CD4-positive, alpha-beta T cell treated with Interleukin-17A for 1 hour (primary cell): ENCODE results near the gene ROBO1.

Experiments used
- DNase-seq: peaks from one replicate; pipeline ENCODE4 v3.0.0-alpha.2; 2020

Gene ROBO1

DNA sequence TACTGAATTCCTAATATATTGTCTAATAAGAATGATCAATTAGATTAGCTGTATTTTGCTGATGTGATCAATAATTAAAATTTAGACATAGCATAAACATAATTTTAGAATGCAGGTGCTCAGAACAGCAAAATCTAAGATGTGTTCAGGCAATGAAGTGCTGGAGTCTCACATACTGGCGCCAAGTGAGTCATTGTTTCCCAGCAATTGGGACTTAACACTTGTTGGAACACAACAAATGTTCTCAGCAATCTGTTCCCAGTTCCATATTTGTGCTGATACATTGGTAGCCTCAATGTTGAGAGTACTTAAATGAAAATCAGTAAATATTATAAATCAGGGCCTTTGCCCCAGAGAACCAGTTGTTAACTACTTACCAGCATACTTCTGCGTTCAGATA is 619.0 kb downstream of the ROBO1 start:
- DNase-seq, result no peak

- no peak for DNase-seq
Measured at GRCh38 chr3:79146024-79146423, 621.8 kb downstream of the ROBO1 start.

DNA sequence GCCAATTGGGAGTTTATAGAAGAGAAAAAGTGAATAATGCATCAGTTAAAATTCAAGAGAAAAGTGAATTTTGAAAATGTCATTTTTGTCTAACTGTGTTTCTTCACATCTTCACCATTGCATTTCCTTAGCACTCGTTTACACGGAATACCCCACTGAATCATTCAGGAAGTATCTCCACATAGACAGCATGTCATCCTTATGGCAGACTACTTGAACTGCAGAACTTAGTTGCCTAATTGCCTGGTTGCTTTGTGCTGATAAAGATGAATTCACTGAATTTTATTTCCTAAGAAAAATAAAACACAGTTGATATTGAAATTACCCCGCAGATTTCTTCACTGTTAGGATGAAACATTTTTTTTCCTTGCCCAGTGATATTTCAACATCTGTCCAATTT is 627.1 kb downstream of the ROBO1 start:
- no peak for DNase-seq

DNA sequence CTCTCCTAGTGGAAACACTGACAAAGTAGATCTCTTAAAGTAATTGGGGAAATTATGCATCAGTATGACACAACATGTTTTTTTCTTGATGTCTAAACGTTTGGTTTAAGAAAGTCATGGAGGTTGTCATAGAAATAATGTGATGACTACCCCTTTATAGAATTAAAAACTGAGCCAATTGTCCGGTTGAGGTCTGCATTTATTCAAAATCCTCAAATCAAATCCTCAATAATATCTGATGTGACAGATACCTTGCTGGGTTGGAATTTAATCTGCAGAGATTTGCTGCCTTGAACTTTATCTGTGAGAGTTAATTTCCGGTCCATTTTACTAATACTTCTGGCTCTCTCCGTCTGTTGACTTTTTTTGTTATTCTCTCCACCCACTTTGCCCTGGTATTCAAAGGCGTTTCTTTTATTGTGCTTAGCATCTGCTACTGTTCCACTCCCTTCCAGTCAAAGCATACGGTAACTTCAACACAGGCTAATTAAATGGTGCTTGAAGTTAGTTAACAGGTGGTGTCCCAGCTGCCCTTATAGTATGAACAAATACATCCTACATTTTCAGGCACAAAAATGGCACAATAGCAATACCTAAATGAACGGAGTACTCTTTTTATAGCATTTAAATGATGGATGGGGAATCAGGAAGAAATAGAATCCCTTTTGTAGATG is 628.3 kb downstream of the ROBO1 start:
- DNase-seq, result no peak

GRCh38 chr3:79125313-79125984 is 642.3 kb downstream of the ROBO1 start:
- DNase-seq, result no peak

DNA sequence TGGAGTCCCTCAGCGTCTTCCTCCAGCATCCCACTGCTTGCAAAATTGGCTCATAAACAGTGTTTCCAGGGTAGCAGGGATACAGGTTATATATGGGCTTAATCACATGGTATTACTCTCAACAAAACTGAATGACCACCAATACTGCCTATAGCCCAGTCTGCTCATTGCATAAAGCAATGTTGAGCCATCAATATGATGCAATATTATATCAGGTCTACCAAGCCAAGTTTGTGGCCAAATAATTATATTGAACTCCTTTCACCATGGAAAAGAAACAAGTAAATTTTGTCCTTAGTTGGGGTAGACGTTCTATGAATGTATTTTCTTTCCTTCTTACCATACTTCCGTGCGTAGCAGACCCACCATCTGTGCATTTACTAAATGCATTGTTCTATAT is 652.3 kb downstream of the ROBO1 start:
- DNase-seq, result no peak

DNA sequence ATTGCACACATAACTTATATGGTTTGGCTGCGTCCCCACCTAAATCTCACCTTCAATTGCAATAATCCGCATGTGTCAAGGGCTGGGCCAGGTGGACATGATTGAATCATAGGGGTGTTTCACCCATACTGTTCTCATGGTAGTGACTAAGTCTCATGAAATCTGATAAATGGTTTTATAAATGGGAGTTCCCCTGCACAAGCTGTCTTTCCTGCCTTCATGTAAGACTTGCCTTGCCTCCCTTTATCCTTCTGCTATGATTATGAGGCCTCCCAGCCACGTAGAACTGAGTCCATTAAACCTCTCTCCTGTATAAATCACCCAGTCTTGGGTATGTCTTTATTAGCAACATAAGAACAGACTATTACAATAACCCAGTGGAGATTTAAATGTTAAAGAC is 653.9 kb downstream of the ROBO1 start:
- no peak for DNase-seq

DNA sequence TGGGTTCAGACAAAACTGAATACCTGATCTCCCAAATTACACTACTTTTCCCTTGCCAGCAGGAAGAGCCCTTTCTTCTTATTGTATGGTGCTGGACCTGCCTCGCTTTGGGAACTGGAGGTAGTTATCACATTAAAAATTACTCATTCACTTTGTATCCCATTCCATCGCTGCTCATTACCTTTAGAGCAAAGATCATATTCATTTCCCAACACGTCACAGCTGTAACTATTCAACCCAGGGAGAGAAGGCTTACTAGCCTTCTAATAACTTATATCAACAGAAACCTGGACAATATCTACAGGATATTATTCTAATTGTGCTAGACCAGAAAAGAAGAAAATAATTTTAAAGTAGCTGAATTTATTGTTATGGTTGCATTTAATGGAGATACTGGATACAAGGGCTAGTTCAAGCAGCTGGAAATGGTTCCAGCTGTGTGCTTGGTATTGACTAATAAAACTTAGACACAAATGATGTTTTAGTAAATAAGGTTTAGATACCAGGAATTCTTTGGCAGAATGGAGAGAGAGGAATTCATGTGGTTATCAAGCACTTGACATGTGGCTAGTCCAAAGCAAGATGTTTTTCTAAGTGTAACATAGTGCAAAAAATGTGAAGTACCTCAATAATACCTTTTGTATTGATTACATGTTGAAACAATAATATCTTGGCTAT is 656.3 kb downstream of the ROBO1 start:
- DNase-seq, result no peak

- no peak for DNase-seq
Measured at GRCh38 chr3:79109754-79110153, 658.0 kb downstream of the ROBO1 start.

GRCh38 chr3:79103307-79103706 is 664.5 kb downstream of the ROBO1 start:
- DNase-seq, result no peak

DNA sequence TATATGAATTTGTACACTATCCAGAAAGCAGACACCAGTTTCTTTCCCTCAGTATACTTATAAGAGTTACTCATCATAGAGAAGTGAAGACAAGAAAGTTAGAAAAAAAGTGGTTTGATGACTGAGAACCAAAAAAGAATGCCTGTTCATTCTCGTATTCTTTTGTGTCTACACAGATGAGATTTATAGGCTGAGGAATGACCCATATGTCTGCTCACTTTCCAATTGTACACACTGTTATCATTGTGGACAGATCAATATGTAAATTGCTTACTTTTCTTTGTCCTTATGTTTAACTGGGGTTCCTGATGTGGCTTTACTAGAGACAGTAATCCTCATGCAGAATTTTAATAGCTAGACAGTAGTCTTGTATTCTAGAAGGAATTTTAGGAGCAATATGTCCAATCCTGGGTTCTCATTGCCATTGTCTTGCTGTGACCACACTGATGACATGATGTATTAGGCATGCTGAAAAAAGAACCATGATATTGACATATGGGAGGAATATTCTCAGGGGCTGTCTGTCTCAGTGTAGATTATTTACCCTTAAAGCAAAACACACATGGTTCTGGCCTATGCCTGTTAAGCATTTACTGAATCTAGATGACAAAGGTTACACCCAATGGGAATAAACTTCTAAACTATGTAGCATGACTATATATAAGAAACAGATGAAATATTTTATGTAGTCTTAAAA is 669.7 kb downstream of the ROBO1 start:
- DNase-seq, result no peak

- DNase-seq, result no peak
Measured at GRCh38 chr3:79094654-79095053, 673.1 kb downstream of the ROBO1 start.

DNA sequence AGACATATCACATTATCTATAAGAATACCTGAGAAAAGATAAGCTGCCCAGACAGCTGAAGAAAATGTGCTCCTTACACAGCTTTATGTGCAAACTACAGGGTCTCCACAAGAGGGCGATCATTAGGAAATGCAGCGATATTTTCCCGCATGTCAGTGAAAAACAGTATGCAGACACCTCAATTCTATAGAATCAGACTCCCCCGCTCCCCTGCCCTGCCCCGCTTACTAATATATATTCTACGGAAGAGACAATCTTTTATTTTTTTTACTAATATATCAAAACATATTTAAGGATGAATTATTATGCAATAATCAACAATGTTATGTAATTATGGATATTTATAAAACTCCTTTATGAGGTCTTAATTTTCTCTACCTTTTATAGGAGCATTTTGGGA is 681.3 kb downstream of the ROBO1 start:
- no peak for DNase-seq

DNA sequence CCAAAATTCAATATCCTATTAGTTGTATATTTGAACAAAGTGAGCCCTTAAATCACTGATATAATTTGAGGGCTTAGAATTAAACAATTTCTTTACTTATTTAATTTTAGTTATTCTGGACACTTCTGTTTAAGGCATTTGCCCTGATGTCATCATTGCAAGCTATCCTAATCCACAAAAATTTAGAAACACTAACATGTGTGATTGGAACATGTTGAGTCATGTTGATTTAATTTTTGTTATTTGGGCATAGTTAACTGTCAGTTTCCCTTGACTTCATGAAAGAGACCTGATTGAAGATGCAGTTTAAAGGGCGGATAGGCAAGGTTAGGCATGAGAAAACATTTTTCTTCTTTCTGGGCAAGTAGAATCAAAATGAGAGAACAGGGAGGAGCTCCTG is 682.6 kb downstream of the ROBO1 start:
- DNase-seq, result no peak

- no peak for DNase-seq
Measured at GRCh38 chr3:79081335-79081734, 686.5 kb downstream of the ROBO1 start.

- no peak for DNase-seq
Measured at GRCh38 chr3:79074558-79074957, 693.2 kb downstream of the ROBO1 start.

DNA sequence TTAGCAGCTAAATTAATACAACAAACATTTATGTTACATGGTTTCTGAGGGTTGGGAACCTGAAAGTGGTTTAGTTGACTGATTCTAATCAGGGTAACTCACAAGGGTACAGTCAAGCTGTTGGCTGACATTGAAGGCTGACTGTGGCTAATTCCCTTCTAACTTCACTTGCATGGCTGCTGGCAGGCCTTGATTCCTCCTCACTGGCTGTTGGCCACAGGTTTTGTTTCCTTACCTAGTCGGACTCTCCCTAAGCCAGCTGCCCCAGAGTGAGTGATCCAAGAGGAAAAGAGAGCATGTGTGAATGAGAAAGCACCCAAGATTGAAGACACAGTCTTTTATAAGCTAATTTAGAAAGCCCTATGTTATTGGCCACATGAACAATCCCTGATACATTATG is 700.1 kb downstream of the ROBO1 start:
- DNase-seq, result no peak

DNA sequence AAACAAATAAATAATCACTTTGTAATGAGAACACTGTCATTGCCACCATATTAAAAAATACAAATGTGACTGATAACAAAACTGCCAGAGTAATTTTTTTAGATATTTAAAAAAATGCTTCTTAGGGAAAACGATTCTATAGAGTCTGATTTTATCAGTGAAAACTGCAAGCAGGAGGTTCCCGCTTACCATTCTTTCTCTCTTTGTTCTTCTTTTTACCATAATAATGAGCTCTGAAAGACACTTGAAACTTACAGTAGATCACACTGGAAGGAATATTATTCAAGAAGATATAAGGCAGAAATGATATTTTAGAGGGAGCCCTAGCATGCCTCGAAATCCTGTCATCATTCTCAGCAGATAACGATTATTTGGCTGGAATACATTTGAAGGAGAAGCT is 701.3 kb downstream of the ROBO1 start:
- DNase-seq, result no peak

GRCh38 chr3:79063624-79064023 is 704.2 kb downstream of the ROBO1 start:
- DNase-seq, result no peak

GRCh38 chr3:79057756-79058155 is 710.0 kb downstream of the ROBO1 start:
- no peak for DNase-seq

DNA sequence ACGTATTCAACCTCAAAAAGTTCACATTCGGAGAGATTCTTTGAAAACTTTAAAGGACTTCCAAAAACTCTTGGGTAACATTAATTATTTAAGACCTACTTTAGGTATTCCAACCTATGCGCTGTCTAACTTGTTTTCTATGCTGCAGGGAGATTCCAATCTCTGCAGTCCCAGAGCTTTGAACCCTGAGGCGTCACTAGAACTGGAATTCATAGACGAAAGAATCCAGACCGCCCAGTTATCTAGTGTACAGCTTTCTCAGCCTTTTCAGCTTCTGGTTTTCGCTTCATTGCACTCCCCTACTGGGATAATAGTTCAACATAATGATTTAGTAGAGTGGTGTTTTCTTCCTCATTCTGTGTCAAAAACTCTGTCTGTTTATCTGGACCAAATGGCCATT is 711.3 kb downstream of the ROBO1 start:
- no peak for DNase-seq

DNA sequence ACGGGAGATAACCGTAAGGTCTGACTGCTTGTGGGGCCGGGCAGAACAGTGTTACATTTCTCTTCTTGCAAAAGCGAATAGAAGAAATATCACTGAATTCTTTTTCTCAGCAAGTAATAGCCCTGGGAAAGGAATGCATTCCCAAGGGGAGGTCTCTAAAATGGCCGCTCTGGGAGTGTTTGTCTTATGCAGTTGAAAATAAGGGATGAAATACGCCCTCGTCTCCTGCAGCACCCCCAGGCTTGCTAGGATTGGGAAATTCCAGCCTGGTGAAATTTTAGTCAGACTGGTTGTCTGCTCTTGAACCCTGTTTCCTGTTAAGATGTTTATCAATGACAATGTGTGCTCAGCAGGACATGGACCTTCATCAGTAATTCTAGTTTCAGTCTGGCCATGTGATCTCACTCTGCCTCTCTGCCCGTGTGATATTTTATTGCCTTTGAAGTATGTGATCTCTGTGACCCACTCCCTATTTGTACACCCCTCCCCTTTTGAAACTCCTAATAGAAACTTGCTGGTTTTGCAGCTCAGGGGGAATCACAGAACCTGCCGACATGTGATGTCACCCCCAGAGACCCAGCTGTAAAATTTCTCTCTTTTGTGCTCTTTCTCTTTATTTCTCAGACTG is 715.6 kb downstream of the ROBO1 start:
- DNase-seq, result peak; percentile 2

GRCh38 chr3:79047581-79047980 is 720.2 kb downstream of the ROBO1 start:
- DNase-seq, result no peak
